Measurements from ENCODE around the gene ALDOA. TPM values are rescaled to one million over a fixed set of nuclear protein-coding genes. Genes with fewer than 3 reads are reported as not detected.

Gene ALDOA
- polyA plus RNA-seq, 4 donors = 406 to 1,111 (median 984) TPM

DNA sequence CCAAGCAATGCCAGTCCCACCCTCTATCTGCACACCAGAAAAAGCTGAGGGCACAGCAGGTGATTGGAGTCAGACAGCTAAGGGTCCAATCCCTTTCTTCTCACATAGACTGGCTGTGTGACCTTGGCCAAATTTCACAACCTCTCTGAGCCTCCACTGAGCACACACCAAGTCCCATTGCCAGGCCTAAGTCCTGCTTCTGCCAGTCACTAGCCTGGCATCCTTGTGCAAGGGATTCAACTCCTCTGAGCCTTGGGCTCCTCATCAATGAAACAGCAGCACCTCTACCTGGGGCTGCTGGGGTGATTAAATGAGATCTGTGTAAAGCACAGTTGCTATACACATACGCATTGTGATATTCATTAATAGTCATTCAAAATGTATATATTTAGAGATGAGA lies 19.0 kb upstream of the ALDOA start:
- FAIRE-seq = no peak
- no peak for DNase-seq
- no peaks in the 10 kb centered on the region for H3K36me3 ChIP-seq (ENCODE audit: control insufficient read depth in 3 of 3, insufficient read depth in 2 of 3, low read depth in 1 of 3, low read length in 3 of 3)

DNA sequence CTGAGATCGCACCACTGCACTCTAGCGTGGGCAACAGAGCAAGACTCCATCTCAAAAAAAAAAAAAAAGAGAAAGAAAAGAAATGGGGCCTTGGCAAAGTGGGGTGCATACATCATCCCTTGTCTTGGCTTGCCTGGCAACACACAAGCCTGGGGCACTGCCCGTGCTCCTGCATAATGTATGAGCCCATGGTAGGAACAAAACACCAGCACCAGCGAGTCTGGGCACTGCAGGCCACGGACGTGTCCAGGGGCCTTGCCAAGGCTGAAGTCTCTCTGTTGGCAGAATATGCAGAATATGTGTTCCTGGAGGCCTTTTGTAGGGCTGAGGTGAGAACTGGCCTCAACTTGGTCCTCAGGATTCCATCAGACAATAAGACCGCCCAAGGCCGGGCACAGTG lies 15.7 kb upstream of the ALDOA start:
- H3K36me3 ChIP-seq (ENCODE audit: control insufficient read depth in 3 of 3, insufficient read depth in 2 of 3, low read depth in 1 of 3, low read length in 3 of 3) = peaks cover 0 to 2% (median 0%) of the 10 kb centered on the region in 3 donors
- no peak for FAIRE-seq
- peaks cover 0 to 10% (median 0%) of the 10 kb centered on the region in 3 donors for H3K4me1 ChIP-seq (ENCODE audit: control insufficient read depth in 3 of 3, insufficient read depth in 2 of 3, low read depth in 1 of 3, low read length in 2 of 3)
- peaks cover 0 to 8% (median 0%) of the 10 kb centered on the region in 3 donors for H3K27me3 ChIP-seq (ENCODE audit: control insufficient read depth in 3 of 3, insufficient read depth in 3 of 3, low read length in 3 of 3)
- no peak for DNase-seq
- H3K4me3 ChIP-seq (ENCODE audit: low read depth in 1 of 3, low read length in 3 of 3) = no peak overlapping the region
- no peaks in the 10 kb centered on the region for H3K9me3 ChIP-seq (ENCODE audit: control insufficient read depth in 2 of 2, insufficient read depth in 1 of 2, low read depth in 1 of 2, low read length in 1 of 2)
- H3K27ac ChIP-seq (ENCODE audit: low read depth in 1 of 3, low read length in 2 of 3) = no peak overlapping the region
- WGBS, 3 donors = 93 to 94% (median 94%) methylated on average over 8 of the region's 8 CpGs

More for the DNA sequence above, 19.0 kb upstream of the ALDOA start:
- H3K27me3 ChIP-seq (ENCODE audit: control insufficient read depth in 3 of 3, insufficient read depth in 3 of 3, low read length in 3 of 3) = peaks cover 0 to 8% (median 0%) of the 10 kb centered on the region in 3 donors
- WGBS, 3 donors = 73 to 93% (median 87%) methylated on average over 1 of the region's 1 CpG
- no peak overlapping the region for H3K4me3 ChIP-seq (ENCODE audit: low read depth in 1 of 3, low read length in 3 of 3)
- H3K27ac ChIP-seq (ENCODE audit: low read depth in 1 of 3, low read length in 2 of 3) = no peak overlapping the region
- H3K9me3 ChIP-seq (ENCODE audit: control insufficient read depth in 2 of 2, insufficient read depth in 1 of 2, low read depth in 1 of 2, low read length in 1 of 2) = no peaks in the 10 kb centered on the region
- H3K4me1 ChIP-seq (ENCODE audit: control insufficient read depth in 3 of 3, insufficient read depth in 2 of 3, low read depth in 1 of 3, low read length in 2 of 3) = no peaks in the 10 kb centered on the region

DNA sequence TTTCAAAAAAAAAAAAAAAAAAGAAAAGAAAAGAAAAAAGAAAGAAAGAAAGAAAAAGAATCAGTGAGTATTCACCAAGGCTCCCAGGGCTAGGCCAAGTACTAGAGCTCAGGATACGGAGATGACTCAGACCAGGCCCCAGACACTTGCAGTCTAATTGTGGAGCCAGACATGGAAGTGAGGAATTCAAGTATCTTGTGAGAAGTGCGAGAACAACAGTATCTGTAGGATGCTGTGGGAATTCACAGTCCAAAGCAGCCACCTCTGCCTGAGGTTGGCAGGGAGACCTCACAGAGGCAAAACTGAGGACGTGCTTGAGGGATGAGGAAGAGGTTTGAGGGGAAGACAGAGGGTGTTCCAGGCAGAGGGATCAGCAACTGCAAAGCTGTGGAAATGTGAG lies 14.0 kb upstream of the ALDOA start:
- FAIRE-seq (no peak), DNase-seq (no peak)
- H3K4me1 ChIP-seq (ENCODE audit: control insufficient read depth in 3 of 3, insufficient read depth in 2 of 3, low read depth in 1 of 3, low read length in 2 of 3) = peaks cover 0 to 15% (median 0%) of the 10 kb centered on the region in 3 donors
- WGBS, 3 donors = 85 to 92% (median 86%) methylated on average over 3 of the region's 3 CpGs
- peaks cover 0 to 2% (median 0%) of the 10 kb centered on the region in 3 donors for H3K27me3 ChIP-seq (ENCODE audit: control insufficient read depth in 3 of 3, insufficient read depth in 3 of 3, low read length in 3 of 3)
- no peak overlapping the region for H3K27ac ChIP-seq (ENCODE audit: low read depth in 1 of 3, low read length in 2 of 3)
- H3K9me3 ChIP-seq (ENCODE audit: control insufficient read depth in 2 of 2, insufficient read depth in 1 of 2, low read depth in 1 of 2, low read length in 1 of 2) = no peaks in the 10 kb centered on the region
- peaks cover 0 to 4% (median 0%) of the 10 kb centered on the region in 3 donors for H3K36me3 ChIP-seq (ENCODE audit: control insufficient read depth in 3 of 3, insufficient read depth in 2 of 3, low read depth in 1 of 3, low read length in 3 of 3)
- no peak overlapping the region for H3K4me3 ChIP-seq (ENCODE audit: low read depth in 1 of 3, low read length in 3 of 3)

DNA sequence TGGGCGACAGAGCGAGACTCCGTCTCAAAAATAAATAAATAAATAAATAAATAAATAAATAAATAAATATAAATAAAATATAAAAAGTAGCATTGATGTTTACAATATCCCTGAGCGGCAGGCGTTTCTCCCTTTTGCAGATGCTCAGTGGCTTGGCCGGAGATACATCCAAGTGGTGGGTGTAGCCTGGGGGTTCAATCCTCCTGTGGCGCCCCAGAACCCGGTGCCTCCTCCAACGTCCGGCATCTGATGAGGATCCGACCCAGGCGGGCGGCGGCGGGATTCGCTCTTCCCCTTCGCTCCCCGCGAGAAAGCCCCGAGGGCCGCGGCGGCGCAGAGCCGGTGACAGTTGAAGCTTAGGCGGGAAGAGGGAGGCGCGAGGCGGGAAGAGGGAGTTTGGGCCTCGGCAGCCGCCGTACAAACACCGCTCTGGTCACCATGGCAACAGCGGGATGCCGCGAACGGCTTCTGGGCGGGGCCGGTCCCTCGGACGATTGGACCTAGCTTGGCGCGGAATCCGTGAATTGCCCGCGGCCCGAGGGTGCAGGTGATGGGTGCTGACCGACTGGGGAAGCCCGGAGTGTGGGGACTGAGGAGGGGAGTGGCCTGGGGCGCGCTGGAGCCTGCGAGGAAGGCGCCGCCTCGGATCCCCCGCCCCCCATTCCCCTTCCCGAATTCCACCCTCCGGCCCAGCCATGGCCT lies 12.7 kb upstream of the ALDOA start:
- peak overlapping the region; percentile 42 to 76 (median 48) for H3K4me3 ChIP-seq (ENCODE audit: low read depth in 1 of 3, low read length in 3 of 3)
- no peak for FAIRE-seq
- H3K36me3 ChIP-seq (ENCODE audit: control insufficient read depth in 3 of 3, insufficient read depth in 2 of 3, low read depth in 1 of 3, low read length in 3 of 3) = peaks cover 0 to 4% (median 0%) of the 10 kb centered on the region in 3 donors
- no peak overlapping the region for H3K27ac ChIP-seq (ENCODE audit: low read depth in 1 of 3, low read length in 2 of 3)
- WGBS, 3 donors = 4 to 7% (median 5%) methylated on average over 43 to 58 of the region's 58 CpGs
- H3K4me1 ChIP-seq (ENCODE audit: control insufficient read depth in 3 of 3, insufficient read depth in 2 of 3, low read depth in 1 of 3, low read length in 2 of 3) = peaks cover 0 to 15% (median 0%) of the 10 kb centered on the region in 3 donors
- no peaks in the 10 kb centered on the region for H3K9me3 ChIP-seq (ENCODE audit: control insufficient read depth in 2 of 2, insufficient read depth in 1 of 2, low read depth in 1 of 2, low read length in 1 of 2)
- DNase-seq = peak; percentile 88 to 94
- no peaks in the 10 kb centered on the region for H3K27me3 ChIP-seq (ENCODE audit: control insufficient read depth in 3 of 3, insufficient read depth in 3 of 3, low read length in 3 of 3)

DNA sequence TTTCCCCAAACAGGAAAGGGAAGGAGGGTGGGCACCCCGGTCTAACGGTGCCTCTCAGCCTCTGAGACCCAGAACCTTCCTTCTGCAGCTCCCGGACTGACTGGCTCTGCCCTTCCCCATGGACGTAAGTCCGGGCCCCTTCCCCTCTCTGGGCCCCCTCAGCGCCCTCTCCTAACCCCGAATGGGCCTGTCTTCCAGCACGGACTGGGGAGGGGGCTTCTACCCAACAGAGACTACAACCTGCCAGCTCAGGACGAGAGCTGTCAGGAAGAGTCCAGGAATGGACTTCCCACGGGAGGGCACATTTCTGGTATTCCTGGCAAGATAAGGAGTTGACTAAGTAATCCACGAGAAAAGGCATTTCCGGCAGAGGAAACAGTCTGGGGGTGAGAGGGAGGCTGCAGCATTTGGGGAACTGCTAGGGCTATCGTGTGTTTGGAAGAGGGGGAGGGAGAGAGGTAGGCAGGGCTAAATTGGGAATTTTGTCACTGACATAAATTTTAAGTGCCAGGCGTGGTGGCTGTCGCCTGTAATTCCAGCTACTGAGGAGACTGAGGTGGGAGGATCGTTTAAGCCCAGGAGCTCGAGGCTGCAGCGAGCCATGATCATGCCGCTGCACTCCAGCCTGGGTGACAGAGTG lies 12.1 kb upstream of the ALDOA start:
- H3K36me3 ChIP-seq (ENCODE audit: control insufficient read depth in 3 of 3, insufficient read depth in 2 of 3, low read depth in 1 of 3, low read length in 3 of 3) = peaks cover 0 to 4% (median 0%) of the 10 kb centered on the region in 3 donors
- H3K27ac ChIP-seq (ENCODE audit: low read depth in 1 of 3, low read length in 2 of 3) = no peak overlapping the region
- peak in 1 of 2 donors; percentile 30 for DNase-seq
- peak overlapping the region; percentile 42 to 76 (median 48) for H3K4me3 ChIP-seq (ENCODE audit: low read depth in 1 of 3, low read length in 3 of 3)
- H3K4me1 ChIP-seq (ENCODE audit: control insufficient read depth in 3 of 3, insufficient read depth in 2 of 3, low read depth in 1 of 3, low read length in 2 of 3) = peaks cover 0 to 15% (median 0%) of the 10 kb centered on the region in 3 donors
- no peaks in the 10 kb centered on the region for H3K9me3 ChIP-seq (ENCODE audit: control insufficient read depth in 2 of 2, insufficient read depth in 1 of 2, low read depth in 1 of 2, low read length in 1 of 2)
- no peak for FAIRE-seq
- WGBS, 3 donors = 7 to 10% (median 7%) methylated on average over 17 to 19 of the region's 19 CpGs
- H3K27me3 ChIP-seq (ENCODE audit: control insufficient read depth in 3 of 3, insufficient read depth in 3 of 3, low read length in 3 of 3) = no peaks in the 10 kb centered on the region

DNA sequence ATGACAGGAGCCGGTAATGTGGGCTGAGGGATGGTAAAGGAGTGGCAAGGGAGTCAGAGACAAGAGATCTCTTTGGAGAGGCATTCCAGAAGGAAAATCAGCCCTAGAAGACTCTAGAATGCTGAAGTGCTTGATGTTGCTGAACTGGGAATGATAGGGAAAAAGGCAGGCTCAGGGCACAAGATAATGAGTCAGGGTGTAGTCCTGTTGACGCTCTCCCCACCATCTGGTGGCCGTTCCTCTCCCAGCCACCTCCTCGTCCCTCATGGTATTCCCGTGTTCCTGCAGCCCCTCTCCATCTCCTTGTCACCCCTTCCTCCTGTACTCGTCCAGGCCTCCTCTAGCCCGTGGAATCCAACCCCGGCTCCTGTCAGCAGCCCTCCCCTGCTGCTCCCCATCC lies 11.1 kb upstream of the ALDOA start:
- Histone ChIP-seq H3K9me3 (ENCODE audit: control insufficient read depth in 2 of 2, insufficient read depth in 1 of 2, low read depth in 1 of 2, low read length in 1 of 2) (no peaks in the 10 kb centered on the region), H3K27me3 (ENCODE audit: control insufficient read depth in 3 of 3, insufficient read depth in 3 of 3, low read length in 3 of 3) (no peaks in the 10 kb centered on the region), H3K4me1 (ENCODE audit: control insufficient read depth in 3 of 3, insufficient read depth in 2 of 3, low read depth in 1 of 3, low read length in 2 of 3) (peaks cover 0 to 15% (median 0%) of the 10 kb centered on the region in 3 donors), H3K36me3 (ENCODE audit: control insufficient read depth in 3 of 3, insufficient read depth in 2 of 3, low read depth in 1 of 3, low read length in 3 of 3) (peaks cover 0 to 8% (median 0%) of the 10 kb centered on the region in 3 donors), H3K27ac (ENCODE audit: low read depth in 1 of 3, low read length in 2 of 3) (no peak overlapping the region), H3K4me3 (ENCODE audit: low read depth in 1 of 3, low read length in 3 of 3) (no peak overlapping the region)
- 74 to 84% (median 76%) methylated on average over 8 of the region's 8 CpGs for WGBS, 3 donors
- DNase-seq (no peak), FAIRE-seq (no peak)

DNA sequence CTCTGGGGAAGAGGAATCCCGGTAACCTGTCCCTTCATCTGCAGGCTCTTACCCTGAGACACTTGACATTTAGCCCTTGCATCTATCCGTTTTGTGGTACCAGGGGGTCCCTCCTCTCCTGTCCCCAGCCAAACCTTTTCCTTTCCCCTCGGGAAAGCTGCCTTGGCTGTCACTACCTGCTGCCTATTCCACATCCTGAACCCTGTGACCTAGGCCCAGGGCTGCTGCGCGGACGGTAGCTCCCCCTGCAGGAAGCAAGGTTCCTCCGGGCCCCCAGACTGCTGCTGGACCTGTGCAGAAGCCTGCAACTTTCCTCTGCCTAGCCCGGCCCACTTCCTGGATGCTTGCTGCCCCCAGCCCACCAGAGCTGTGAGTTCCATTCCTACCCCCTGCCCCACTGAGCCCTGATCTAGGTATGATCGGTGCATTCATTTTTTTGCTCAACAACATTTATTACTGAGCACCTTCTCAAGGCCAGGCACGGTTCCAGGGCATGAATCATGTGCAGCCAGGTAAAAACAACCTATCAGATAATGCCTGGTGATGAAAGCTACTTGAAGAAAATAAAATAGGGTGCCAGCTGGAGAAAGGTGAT lies 10.5 kb upstream of the ALDOA start:
- Histone ChIP-seq H3K4me1 (ENCODE audit: control insufficient read depth in 3 of 3, insufficient read depth in 2 of 3, low read depth in 1 of 3, low read length in 2 of 3) (peaks cover 0 to 15% (median 0%) of the 10 kb centered on the region in 3 donors), H3K4me3 (ENCODE audit: low read depth in 1 of 3, low read length in 3 of 3) (no peak overlapping the region), H3K36me3 (ENCODE audit: control insufficient read depth in 3 of 3, insufficient read depth in 2 of 3, low read depth in 1 of 3, low read length in 3 of 3) (peaks cover 0 to 14% (median 0%) of the 10 kb centered on the region in 3 donors), H3K9me3 (ENCODE audit: control insufficient read depth in 2 of 2, insufficient read depth in 1 of 2, low read depth in 1 of 2, low read length in 1 of 2) (no peaks in the 10 kb centered on the region), H3K27ac (ENCODE audit: low read depth in 1 of 3, low read length in 2 of 3) (no peak overlapping the region), H3K27me3 (ENCODE audit: control insufficient read depth in 3 of 3, insufficient read depth in 3 of 3, low read length in 3 of 3) (no peaks in the 10 kb centered on the region)
- 13 to 32% (median 23%) methylated on average over 10 of the region's 10 CpGs for WGBS, 3 donors
- DNase-seq (peak; percentile 56 to 86), FAIRE-seq (no peak)

DNA sequence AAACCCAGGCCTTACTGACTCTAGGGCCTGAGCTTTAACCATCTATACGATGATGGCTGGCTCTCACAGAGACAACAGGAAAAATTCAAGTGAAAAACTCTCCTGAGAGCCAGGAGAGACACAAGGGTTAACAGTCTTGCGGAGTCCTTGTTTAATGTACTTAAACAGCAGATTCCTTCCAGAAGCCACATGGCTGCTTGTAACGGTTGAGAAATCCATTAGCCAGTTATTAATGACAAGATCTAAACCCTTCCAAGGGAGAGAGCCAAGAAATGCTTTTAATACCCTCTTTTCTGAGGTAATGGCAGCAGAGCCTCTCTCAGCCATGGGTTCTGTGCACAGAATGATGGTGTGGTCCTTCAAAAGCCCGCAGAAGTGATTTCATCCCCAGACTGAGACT lies 5.2 kb upstream of the ALDOA start:
- FAIRE-seq (no peak), DNase-seq (no peak)

More for the DNA sequence above, 5.2 kb upstream of the ALDOA start:
- H3K27me3 ChIP-seq (ENCODE audit: control insufficient read depth in 3 of 3, insufficient read depth in 3 of 3, low read length in 3 of 3) = no peaks in the 10 kb centered on the region
- H3K9me3 ChIP-seq (ENCODE audit: control insufficient read depth in 2 of 2, insufficient read depth in 1 of 2, low read depth in 1 of 2, low read length in 1 of 2) = no peaks in the 10 kb centered on the region
- H3K4me1 ChIP-seq (ENCODE audit: control insufficient read depth in 3 of 3, insufficient read depth in 2 of 3, low read depth in 1 of 3, low read length in 2 of 3) = peaks cover 0 to 16% (median 4%) of the 10 kb centered on the region in 3 donors
- H3K27ac ChIP-seq (ENCODE audit: low read depth in 1 of 3, low read length in 2 of 3) = no peak overlapping the region
- peaks cover 0 to 10% (median 0%) of the 10 kb centered on the region in 3 donors for H3K36me3 ChIP-seq (ENCODE audit: control insufficient read depth in 3 of 3, insufficient read depth in 2 of 3, low read depth in 1 of 3, low read length in 3 of 3)
- 70 to 80% (median 76%) methylated on average over 4 of the region's 4 CpGs for WGBS, 3 donors
- H3K4me3 ChIP-seq (ENCODE audit: low read depth in 1 of 3, low read length in 3 of 3) = no peak overlapping the region

All from small intestine (tissue), 7 donors.